HepG2 (cell line): ENCODE measurements around the gene AKR1E2. TPM values are rescaled to one million over a fixed set of nuclear protein-coding genes. Genes with fewer than 3 reads are reported as not detected.
A peak's percentile ranks its signal among the peaks of the same experiment; 100 is the strongest.

Experiments used
- ATAC-seq: fragments of 200-7000 bp; cut with Tn5 transposase; 3 replicates; pipeline ENCODE4 v1.9.1; 2020; ENCODE audit warnings: mild to moderate bottlenecking, moderate library complexity
- BruUV-seq: library from RNA; stranded (reverse); fragments of 400-500 nt; replicated peaks from 2 replicates; lab custom pipeline; 2021; lab: Mats Ljungman, UMichigan
- CTCF ChIA-PET: fragments of 300-600 bp; formaldehyde crosslinking; extraction: SDS; loops from one replicate; lab custom pipeline; 2021; ENCODE audit warnings: low total read pairs, inconsistent platforms, low intra/inter-chr PET ratio; lab: Yijun Ruan, JAX
- POLR2A ChIA-PET: fragments of 350-600 bp; sonication (Branson Sonifier 250); formaldehyde crosslinking; loops from one replicate; lab custom pipeline; 2020; ENCODE audit warnings: antibody characterized with exemption, inconsistent platforms; lab: Yijun Ruan, JAX
- DNase-seq: peaks from one replicate; pipeline ENCODE4 v3.0.0-alpha.2; 2015; ENCODE audit warnings: low spot score
- FAIRE-seq: peaks from 3 replicates; lab custom pipeline; 2011; peaks lifted over from hg19 to GRCh38; lab: Jason Lieb, UNC
- H2AFZ ChIP-seq: one replicate; pipeline ENCODE4 v1.6.1; 2011; ENCODE audit warnings: low read length, inconsistent platforms
- H3K27ac ChIP-seq: fragments of 300-600 bp; 3 replicates; pipeline ENCODE4 v1.8.0; 2011; ENCODE audit warnings: mixed run types, mild to moderate bottlenecking, mixed read lengths, low read length, inconsistent platforms; ENCODE audit not compliant: insufficient read depth; ENCODE audit errors: extremely low read length
- H3K27me3 ChIP-seq, 2 experiments: fragments of 200-600 bp in 1 of 2; 2 replicates in 1 of 2; 3 replicates in 1 of 2; pipeline versions ENCODE4 v1.6.0 to v1.8.0; 2011; ENCODE audit warnings: low read length in 2 of 2, mild to moderate bottlenecking in 2 of 2, moderate library complexity in 2 of 2, inconsistent platforms in 1 of 2; ENCODE audit not compliant: insufficient read depth in 2 of 2, control insufficient read depth in 1 of 2
- H3K36me3 ChIP-seq, 2 experiments: fragments of 200-600 bp in 1 of 2; replicated peaks in 1 of 2; 2 replicates in 1 of 2; 3 replicates in 1 of 2; pipeline versions ENCODE4 v1.5.1 to v1.8.0; 2011; ENCODE audit warnings: low read length in 2 of 2, inconsistent platforms in 1 of 2; ENCODE audit not compliant: insufficient read depth in 2 of 2, control insufficient read depth in 1 of 2
- H3K4me1 ChIP-seq: 2 replicates; pipeline ENCODE4 v1.5.1; 2012; ENCODE audit warnings: low read length, inconsistent platforms; ENCODE audit not compliant: insufficient read depth
- H3K4me2 ChIP-seq: 2 replicates; pipeline ENCODE4 v1.6.0; 2011; ENCODE audit warnings: low read depth, low read length, inconsistent platforms
- H3K4me3 ChIP-seq, 3 experiments: fragments of 200-600 bp in 1 of 3; sonication (generic), shearing (Covaris generic) in 1 of 3; replicated peaks in 1 of 3; 2 replicates each; pipeline ENCODE4 v1.5.1; 2011 to 2016; ENCODE audit warnings: low read length in 3 of 3, inconsistent platforms in 2 of 3, low read depth in 2 of 3, mild to moderate bottlenecking in 2 of 3, control low read depth in 1 of 3, mixed read lengths in 1 of 3; ENCODE audit not compliant: insufficient read depth in 1 of 3
- H3K79me2 ChIP-seq: one replicate; pipeline ENCODE4 v1.6.1; 2011; ENCODE audit warnings: low read length, inconsistent platforms; ENCODE audit not compliant: insufficient read depth
- H3K9ac ChIP-seq: 2 replicates; pipeline ENCODE4 v1.6.0; 2011; ENCODE audit warnings: mild to moderate bottlenecking, low read depth, low read length, inconsistent platforms; ENCODE audit not compliant: insufficient read depth
- H3K9me3 ChIP-seq: 2 replicates; pipeline ENCODE4 v1.5.1; 2012; ENCODE audit warnings: mild to moderate bottlenecking, low read length
- H4K20me1 ChIP-seq: 2 replicates; pipeline ENCODE4 v1.6.0; 2011; ENCODE audit warnings: inconsistent platforms, mild to moderate bottlenecking, low read length, moderate library complexity; ENCODE audit not compliant: insufficient read depth
- BORCS8-MEF2B ChIP-seq: sonication (generic); formaldehyde crosslinking; IDR thresholded peaks from 2 replicates; pipeline ENCODE4 v1.8.0; 2022; ENCODE audit warnings: mild to moderate bottlenecking, missing genetic modification reagents
- KLF6 ChIP-seq: IDR thresholded peaks from 2 replicates; pipeline ENCODE4 v1.8.0; 2016; ENCODE audit warnings: missing biosample characterization, missing genetic modification reagents
- RBFOX2 ChIP-seq: fragments of 200-400 bp; formaldehyde crosslinking; IDR thresholded peaks from 2 replicates; pipeline ENCODE4 v1.6.1; 2017; ENCODE audit warnings: low read depth, mild to moderate bottlenecking, low read length
- TEAD3 ChIP-seq: optimal IDR thresholded peaks from 2 replicates; pipeline ENCODE3; 2016; ENCODE audit warnings: borderline replicate concordance
- ZNF207 ChIP-seq: fragments of 450-650 bp; IDR thresholded peaks from 2 replicates; pipeline ENCODE4 v1.6.1; 2016; ENCODE audit warnings: antibody characterized with exemption, borderline replicate concordance
- ZNF382 ChIP-seq: sonication (generic); formaldehyde crosslinking; IDR thresholded peaks from 2 replicates; pipeline ENCODE4 v1.5.0; 2020; ENCODE audit warnings: missing genetic modification reagents, mild to moderate bottlenecking, borderline replicate concordance
- WGBS: methylation state at CpG from one replicate; pipeline ENCODE4 v1.1.6; 2017; ENCODE audit warnings: low lambda C conversion rate; 5-methylcytosine and 5-hydroxymethylcytosine counted together
- in situ Hi-C: cut with HindIII; loops from 2 replicates; pipeline ENCODE4 v1.10.0; 2017; ENCODE audit warnings: low pct_unique_long_range_greater_than_20kb; ENCODE audit not compliant: extremely low pct_ligation_motif_present
- intact Hi-C: fragments of 100-400 bp; cut with micrococcal nuclease; formaldehyde crosslinking; loops from one replicate; pipeline ENCODE4 v1.10.0; 2022; ENCODE audit not compliant: unreplicated experiment
- polyA plus RNA-seq, 8 experiments: library from polyadenylated mRNA; depleted of rRNA in 3 of 8; stranded (reverse) in 7 of 8; unstranded in 1 of 8; fragments of >200 nt; fragmentation: Illumina TruSeq in 4 of 8; extraction: Trizol in 4 of 8; gene quantifications; 2 replicates each; pipeline versions ENCODE4 v1.2.1 to v1.2.3, GENCODE V29; 2011 to 2016; ENCODE audit warnings: low read depth in 4 of 8, missing spikeins in 1 of 8, mixed read lengths in 1 of 8; ENCODE audit not compliant: insufficient read depth in 1 of 8
- total RNA-seq, 5 experiments: library from RNA; depleted of rRNA; stranded (reverse); fragments of >200 nt; fragmentation: Illumina TruSeq; extraction: Trizol; gene quantifications; 2 replicates each; pipeline ENCODE4 v1.2.3, GENCODE V29; 2016; ENCODE audit warnings: low read depth in 1 of 5
- TF ChIP-seq, protein P1 (sequence below): sonication (generic); formaldehyde crosslinking; IDR thresholded peaks from 2 replicates; pipeline ENCODE4 v1.8.0; 2022; ENCODE audit warnings: missing genetic modification reagents, mild to moderate bottlenecking, moderate library complexity, borderline replicate concordance

The AKR1E2 gene
- total and polyA plus RNA-seq, 2 of the 13 experiments (the other 11 are each of a cell fraction or from before 2014, with no cell fraction given) = not detected

DNA sequence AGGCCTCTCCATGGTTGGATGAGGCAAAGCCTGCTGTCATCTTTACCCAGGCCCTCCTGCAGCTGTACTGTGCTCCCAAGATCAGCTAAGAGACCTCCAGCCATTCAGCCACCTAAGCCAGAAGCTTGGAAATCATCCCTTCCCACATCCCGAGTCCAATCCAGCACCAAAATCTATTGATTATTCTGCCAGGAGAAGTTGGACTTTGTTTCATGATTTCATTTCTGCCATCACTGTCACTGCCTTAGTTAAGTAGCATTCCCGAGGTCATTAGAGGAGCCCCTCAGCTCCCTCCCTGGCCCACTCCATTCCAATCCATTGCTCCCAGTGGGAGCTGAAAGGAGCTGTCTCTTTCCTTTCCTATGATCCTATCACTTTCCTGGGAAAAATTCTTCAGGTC is 14.1 kb downstream of the AKR1E2 start:
- Histone ChIP-seq H4K20me1 (no peaks in the 10 kb centered on the region), H3K9ac (no peak overlapping the region), H3K36me3 (no peaks in the 10 kb centered on the region), H3K27ac (no peak overlapping the region), H3K4me2 (no peak overlapping the region), H3K79me2 (no peaks in the 10 kb centered on the region), H3K4me3 (no peak overlapping the region), H3K4me1 (no peaks in the 10 kb centered on the region; the same call in 1 of the 2 replicates), H2AFZ (no peak overlapping the region), H3K27me3 (peaks cover 5 to 62% of the 10 kb centered on the region in 2 experiments; a peak in 4 of 5 replicates), H3K9me3 (no peaks in the 10 kb centered on the region)
- no TSS peak for BruUV-seq
- POLR2A ChIA-PET = no interaction called here
- intact Hi-C loops (no loop called here), in situ Hi-C loops (loop anchor here (10.0 to 25.0 kb wide), 2 partner anchors 255 to 547 kb away; partner anchors contain the start of gene AKR1C3)
- CTCF ChIA-PET = interaction anchor here (1.4 kb wide), 1 partner anchor 24 kb away, joined by 4 read pairs; no protein-coding TSS in a partner anchor
- 9% methylated on average over 2 of the region's 2 CpGs for WGBS
- DNase-seq (no peak), FAIRE-seq (no peak), ATAC-seq (peak; percentile 39)
- no peak for TF ChIP-seq ZNF382 (CRISPR knock-in tag)
- TF ChIP-seq RBFOX2 = no peak
- no peak for TF ChIP-seq ZNF207
- no peak for TF ChIP-seq TEAD3 (CRISPR knock-in tag)
- no peak for TF ChIP-seq KLF6 (CRISPR knock-in tag)
- TF ChIP-seq BORCS8-MEF2B (CRISPR knock-in tag) = no peak
- TF ChIP-seq, protein P1, sequence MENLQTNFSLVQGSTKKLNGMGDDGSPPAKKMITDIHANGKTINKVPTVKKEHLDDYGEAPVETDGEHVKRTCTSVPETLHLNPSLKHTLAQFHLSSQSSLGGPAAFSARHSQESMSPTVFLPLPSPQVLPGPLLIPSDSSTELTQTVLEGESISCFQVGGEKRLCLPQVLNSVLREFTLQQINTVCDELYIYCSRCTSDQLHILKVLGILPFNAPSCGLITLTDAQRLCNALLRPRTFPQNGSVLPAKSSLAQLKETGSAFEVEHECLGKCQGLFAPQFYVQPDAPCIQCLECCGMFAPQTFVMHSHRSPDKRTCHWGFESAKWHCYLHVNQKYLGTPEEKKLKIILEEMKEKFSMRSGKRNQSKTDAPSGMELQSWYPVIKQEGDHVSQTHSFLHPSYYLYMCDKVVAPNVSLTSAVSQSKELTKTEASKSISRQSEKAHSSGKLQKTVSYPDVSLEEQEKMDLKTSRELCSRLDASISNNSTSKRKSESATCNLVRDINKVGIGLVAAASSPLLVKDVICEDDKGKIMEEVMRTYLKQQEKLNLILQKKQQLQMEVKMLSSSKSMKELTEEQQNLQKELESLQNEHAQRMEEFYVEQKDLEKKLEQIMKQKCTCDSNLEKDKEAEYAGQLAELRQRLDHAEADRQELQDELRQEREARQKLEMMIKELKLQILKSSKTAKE (CRISPR knock-in tag) = no peak
